Measurements from ENCODE around the gene DEPDC5. TPM values are rescaled to one million over a fixed set of nuclear protein-coding genes. Genes with fewer than 3 reads are reported as not detected.

Gene DEPDC5
- total and polyA plus RNA-seq, 9 of the 15 experiments (the other 6 are each of a cell fraction or from before 2014, with no cell fraction given) = 2.3 to 12.3 (median 10.7) TPM

DNA sequence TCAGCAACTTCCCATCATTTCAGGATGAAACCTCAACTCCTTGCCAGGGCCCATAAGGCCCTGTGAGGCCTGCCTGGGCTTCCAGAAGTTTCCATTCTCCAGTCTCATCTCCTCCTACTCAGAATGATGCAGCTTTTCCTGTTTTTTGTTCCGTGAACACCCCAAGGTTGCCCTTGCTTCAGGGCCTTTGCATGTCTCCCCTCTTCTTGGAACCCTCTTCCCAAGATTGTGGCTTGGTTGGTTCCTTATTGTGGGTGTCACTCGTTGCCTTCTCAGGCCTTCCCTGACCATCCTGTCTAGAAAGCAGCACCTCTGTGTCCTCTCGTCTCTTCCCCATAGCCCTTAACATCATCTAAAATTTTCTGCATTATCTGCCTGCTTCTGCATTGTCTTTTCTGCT, 167.3 kb downstream of the DEPDC5 start:
- Histone ChIP-seq H3K9ac (ENCODE audit: insufficient read depth in 1 of 2, low read depth in 2 of 2, low read length in 2 of 2) (no peak overlapping the region; a peak in 1 of 4 replicates), H3K4me2 (ENCODE audit: insufficient read depth, low read length) (no peak overlapping the region), H3K4me3 (no peak overlapping the region), H3K79me2 (ENCODE audit: control insufficient read depth, insufficient read depth, low read length) (no peaks in the 10 kb centered on the region), H3K4me1 (replicated peaks in 1 of 2; ENCODE audit: control insufficient read depth in 2 of 2, insufficient read depth in 2 of 2, low read length in 2 of 2) (peaks cover 0 to 8% of the 10 kb centered on the region in 2 experiments; a peak in 4 of 5 replicates), H3K9me3 (replicated peaks; ENCODE audit: control insufficient read depth, insufficient read depth, low read depth, low read length) (no peaks in the 10 kb centered on the region), H3K9me1 (ENCODE audit: control insufficient read depth, insufficient read depth, low read length) (peaks cover 4% of the 10 kb centered on the region), H3K27me3 (ENCODE audit: control insufficient read depth in 2 of 2, insufficient read depth in 2 of 2, low read length in 2 of 2) (no peaks in the 10 kb centered on the region), H3K36me3 (ENCODE audit: control insufficient read depth, insufficient read depth, low read length) (no peaks in the 10 kb centered on the region; the same call in 2 of the 3 replicates), H3K27ac (ENCODE audit: extremely low read depth, low read depth, low read length) (no peak overlapping the region), H2AFZ (ENCODE audit: low read depth, low read length) (no peak overlapping the region), H4K20me1 (replicated peaks; ENCODE audit: control insufficient read depth, insufficient read depth, low read length) (no peaks in the 10 kb centered on the region)
- DNase-seq (ENCODE audit: extremely low read depth in 1 of 4, low spot score in 3 of 4) (no peak), ATAC-seq (no peak), FAIRE-seq (no peak)
- CTCF ChIA-PET (ENCODE audit: low intra/inter-chr PET ratio) = no interaction called here
- intact Hi-C loops (cut with micrococcal nuclease) (no loop called here), in situ Hi-C loops (cut with MboI) (no loop called here)
- 74% methylated on average over 3 of the region's 3 CpGs for WGBS (ENCODE audit: insufficient coverage, low coverage, missing lambda C conversion rate)
- BruUV-seq (replicated peaks) = no TSS peak
- POLR2A ChIA-PET = no interaction called here
- TF ChIP-seq CBX8 (IDR thresholded peaks at IDR 0.05; ENCODE audit: borderline replicate concordance, extremely low read depth, low read depth, low read length, poor library complexity, severe bottlenecking) (no peak), ZNF586 (CRISPR knock-in tag; conservative IDR thresholded peaks at IDR 0.05) (no peak), ELF4 (CRISPR knock-in tag; IDR thresholded peaks at IDR 0.05) (no peak), HNRNPH1 (optimal IDR thresholded peaks at IDR 0.05; ENCODE audit: low read depth, low read length) (no peak), TCF3 (CRISPR knock-in tag; IDR thresholded peaks at IDR 0.05) (no peak), ZC3H4 (CRISPR knock-in tag; IDR thresholded peaks at IDR 0.05; ENCODE audit: borderline replicate concordance) (no peak), STAG1 (CRISPR knock-in tag; IDR thresholded peaks at IDR 0.05; ENCODE audit: borderline replicate concordance) (no peak), CUX1 (CRISPR knock-in tag; IDR thresholded peaks at IDR 0.05) (no peak), STAT5B (CRISPR knock-in tag; IDR thresholded peaks at IDR 0.05) (no peak), ZNF274 (IDR thresholded peaks at IDR 0.05; ENCODE audit: borderline replicate concordance, low read depth, low read length) (no peak), HMGN3 (IDR thresholded peaks at IDR 0.05; ENCODE audit: borderline replicate concordance, extremely low read depth, insufficient read length, low read depth, low read length) (no peak), HDAC2 (IDR thresholded peaks at IDR 0.05) (no peak), TEAD1 (CRISPR knock-in tag; IDR thresholded peaks at IDR 0.05) (no peak), EHMT2 (IDR thresholded peaks at IDR 0.05) (no peak), ZNF507 (tag; conservative IDR thresholded peaks at IDR 0.05) (no peak)

All from K562 (cell line).